ENCODE results near the gene RAP1A. TPM values are rescaled to one million over a fixed set of nuclear protein-coding genes. Genes with fewer than 3 reads are reported as not detected.
"Not testable (repeated sequence)": the region's sequence is repeated elsewhere in the genome, so short reads cannot be mapped to it uniquely, and the experiment has no call there.

The RAP1A gene
- total RNA-seq, 1 donor from 2014 or later, result 118 TPM

- intact Hi-C loops (cut with DNase I), result no loop called here
- TF ChIP-seq CTCF (IDR thresholded peaks at IDR 0.05), result no peak
- no peaks in the 10 kb centered on the region for H3K27me3 ChIP-seq
- peak; percentile 80 for ATAC-seq
- no peaks in the 10 kb centered on the region for H3K36me3 ChIP-seq
- DNase-seq, result peak; percentile 89
- peak overlapping the region; percentile 89 for H3K27ac ChIP-seq
- H3K4me3 ChIP-seq, result peak overlapping the region; percentile 77
- peaks cover 33% of the 10 kb centered on the region for H3K4me1 ChIP-seq
- no peaks in the 10 kb centered on the region for H3K9me3 ChIP-seq
Measured at GRCh38 chr1:111738436-111739193, 119.0 kb downstream of the RAP1A start.

- H3K9me3 ChIP-seq, result no peaks in the 10 kb centered on the region
- H3K27me3 ChIP-seq, result no peaks in the 10 kb centered on the region
- no peaks in the 10 kb centered on the region for H3K36me3 ChIP-seq
- H3K4me3 ChIP-seq, result peak within 1 kb of the TSS; percentile 77
- ATAC-seq (peak; percentile 92), DNase-seq (peak; percentile 96)
- H3K4me1 ChIP-seq, result peaks cover 27% of the 10 kb centered on the region
- TF ChIP-seq CTCF (IDR thresholded peaks at IDR 0.05), result no peak
- peak within 1 kb of the TSS; percentile 89 for H3K27ac ChIP-seq
- intact Hi-C loops (cut with DNase I), result no loop called here
Measured at GRCh38 chr1:111739194-111739924, 119.8 kb downstream of the RAP1A start, which contains the start of gene INKA2. INKA2 (minus strand) TSS chr1:111739395; CDS start chr1:111739242, 153 bp downstream.

- Histone ChIP-seq H3K27me3 (no peaks in the 10 kb centered on the region), H3K36me3 (no peaks in the 10 kb centered on the region), H3K4me1 (peaks cover 27% of the 10 kb centered on the region), H3K9me3 (no peaks in the 10 kb centered on the region), H3K27ac (peak overlapping the region; percentile 89), H3K4me3 (peak overlapping the region; percentile 77)
- DNase-seq (peak; percentile 82), ATAC-seq (peak; percentile 63)
- no peak for TF ChIP-seq CTCF (IDR thresholded peaks at IDR 0.05)
- intact Hi-C loops (cut with DNase I), result no loop called here
Measured at GRCh38 chr1:111739925-111740765, 120.6 kb downstream of the RAP1A start.

- DNase-seq; H3K4me3 ChIP-seq; H3K27me3 ChIP-seq; H3K36me3 ChIP-seq; ATAC-seq; H3K27ac ChIP-seq; H3K9me3 ChIP-seq; intact Hi-C loops (cut with DNase I): not testable (repeated sequence)
- H3K4me1 ChIP-seq, result peaks cover 18% of the 10 kb centered on the region
Measured at GRCh38 chr1:111742292-111742691, 122.7 kb downstream of the RAP1A start.

GRCh38 chr1:111742938-111743549 lies 123.5 kb downstream of the RAP1A start:
- no peaks in the 10 kb centered on the region for H3K9me3 ChIP-seq
- ATAC-seq (no peak), DNase-seq (no peak)
- no peak overlapping the region for H3K4me3 ChIP-seq
- H3K36me3 ChIP-seq, result no peaks in the 10 kb centered on the region
- no peak for TF ChIP-seq CTCF (IDR thresholded peaks at IDR 0.05)
- H3K27me3 ChIP-seq, result no peaks in the 10 kb centered on the region
- peaks cover 10% of the 10 kb centered on the region for H3K4me1 ChIP-seq
- intact Hi-C loops (cut with DNase I), result no loop called here
- no peak overlapping the region for H3K27ac ChIP-seq

Data from upper lobe of right lung (tissue), 1 donor.